ENCODE measurements around the gene COMMD4.
A peak's percentile ranks its signal among the peaks of the same experiment; 100 is the strongest.

Gene COMMD4

GRCh38 chr15:75360391-75360790 is 24.5 kb downstream of the COMMD4 start:
- peaks cover 3% of the 10 kb centered on the region for H3K27me3 Mint-ChIP-seq (ENCODE audit: low read depth, poor library complexity)
- no peaks in the 10 kb centered on the region for H3K9me3 Mint-ChIP-seq
- H3K36me3 Mint-ChIP-seq (ENCODE audit: low read depth), result peaks cover 9% of the 10 kb centered on the region
- no peak overlapping the region for H3K27ac Mint-ChIP-seq
- TF ChIP-seq CTCF (IDR thresholded peaks at IDR 0.05), result no peak
- DNase-seq, result no peak
- H3K4me3 Mint-ChIP-seq, result no peak overlapping the region
- no peaks in the 10 kb centered on the region for H3K4me1 Mint-ChIP-seq

GRCh38 chr15:75360856-75361255 is 25.0 kb downstream of the COMMD4 start:
- H3K9me3 Mint-ChIP-seq, result no peaks in the 10 kb centered on the region
- peaks cover 3% of the 10 kb centered on the region for H3K27me3 Mint-ChIP-seq (ENCODE audit: low read depth, poor library complexity)
- H3K36me3 Mint-ChIP-seq (ENCODE audit: low read depth), result peaks cover 9% of the 10 kb centered on the region
- H3K4me3 Mint-ChIP-seq, result no peak overlapping the region
- no peak for DNase-seq
- no peak overlapping the region for H3K27ac Mint-ChIP-seq
- H3K4me1 Mint-ChIP-seq, result no peaks in the 10 kb centered on the region
- TF ChIP-seq CTCF (IDR thresholded peaks at IDR 0.05), result no peak

- no peak for TF ChIP-seq CTCF (IDR thresholded peaks at IDR 0.05)
- Mint-ChIP-seq H3K9me3 (no peaks in the 10 kb centered on the region), H3K4me1 (no peaks in the 10 kb centered on the region), H3K27ac (no peak overlapping the region), H3K4me3 (no peak overlapping the region), H3K36me3 (ENCODE audit: low read depth) (peaks cover 9% of the 10 kb centered on the region), H3K27me3 (ENCODE audit: low read depth, poor library complexity) (no peaks in the 10 kb centered on the region)
- DNase-seq, result no peak
These were observed 25.6 kb downstream of the COMMD4 start for GRCh38 chr15:75361361-75361988.

- H3K4me3 Mint-ChIP-seq, result no peak overlapping the region
- DNase-seq, result no peak
- no peaks in the 10 kb centered on the region for H3K9me3 Mint-ChIP-seq
- no peak overlapping the region for H3K27ac Mint-ChIP-seq
- peaks cover 9% of the 10 kb centered on the region for H3K36me3 Mint-ChIP-seq (ENCODE audit: low read depth)
- no peaks in the 10 kb centered on the region for H3K27me3 Mint-ChIP-seq (ENCODE audit: low read depth, poor library complexity)
- no peak for TF ChIP-seq CTCF (IDR thresholded peaks at IDR 0.05)
- no peaks in the 10 kb centered on the region for H3K4me1 Mint-ChIP-seq
These were observed 26.3 kb downstream of the COMMD4 start for GRCh38 chr15:75361989-75362641.

GRCh38 chr15:75362642-75363249 is 26.9 kb downstream of the COMMD4 start:
- H3K4me1 Mint-ChIP-seq, result no peaks in the 10 kb centered on the region
- TF ChIP-seq CTCF (IDR thresholded peaks at IDR 0.05), result no peak
- no peaks in the 10 kb centered on the region for H3K9me3 Mint-ChIP-seq
- peaks cover 9% of the 10 kb centered on the region for H3K36me3 Mint-ChIP-seq (ENCODE audit: low read depth)
- no peak for DNase-seq
- H3K27ac Mint-ChIP-seq, result peak overlapping the region; percentile 39
- H3K4me3 Mint-ChIP-seq, result no peak overlapping the region
- no peaks in the 10 kb centered on the region for H3K27me3 Mint-ChIP-seq (ENCODE audit: low read depth, poor library complexity)

Measured in nephron progenitor cell (in vitro differentiated cells).